Activated B cell treated with CpG ODN at 0.5 μM for 24 hours (primary cell): Measurements from ENCODE around the gene ARHGDIG. TPM values are rescaled to one million over a fixed set of nuclear protein-coding genes. Genes with fewer than 3 reads are reported as not detected.

Experiments used
- ATAC-seq: fragments of 200-7000 bp; cut with Tn5 transposase; one replicate; pipeline ENCODE4 v1.10.0; 2021; ENCODE audit warnings: low read depth, mild to moderate bottlenecking, moderate library complexity
- CTCF ChIA-PET: fragments of 350-600 bp; sonication (Branson Sonifier 250); formaldehyde crosslinking; loops from one replicate; lab custom pipeline; 2021; ENCODE audit warnings: antibody characterized with exemption; lab: Charles Lee
- POLR2A ChIA-PET: fragments of 350-600 bp; sonication (Branson Sonifier 250); formaldehyde crosslinking; loops from one replicate; lab custom pipeline; 2021; ENCODE audit warnings: antibody characterized with exemption; lab: Charles Lee
- DNase-seq: peaks from one replicate; pipeline ENCODE4 v3.0.0; 2022
- H3K27ac Mint-ChIP-seq: one replicate; pipeline ENCODE4 v1.8.0; 2020; ENCODE audit warnings: mixed read lengths
- H3K27me3 Mint-ChIP-seq: one replicate; pipeline ENCODE4 v1.8.0; 2021; ENCODE audit warnings: mixed read lengths
- H3K36me3 Mint-ChIP-seq: one replicate; pipeline ENCODE4 v1.8.0; 2021; ENCODE audit warnings: low read depth, mixed read lengths
- H3K4me1 Mint-ChIP-seq: one replicate; pipeline ENCODE4 v1.8.0; 2021; ENCODE audit warnings: mixed read lengths
- H3K4me3 Mint-ChIP-seq: one replicate; pipeline ENCODE4 v1.8.0; 2020; ENCODE audit warnings: mild to moderate bottlenecking, mixed read lengths
- H3K9me3 Mint-ChIP-seq: one replicate; pipeline ENCODE4 v1.8.0; 2020; ENCODE audit warnings: mixed read lengths
- intact Hi-C: fragments of 100-400 bp; cut with micrococcal nuclease; formaldehyde crosslinking; loops from one replicate; pipeline ENCODE4 v1.15.1; 2024
- total RNA-seq: library from RNA; stranded (reverse); gene quantifications from 2 replicates; pipeline ENCODE4 v1.2.3, GENCODE V29; 2022
- TF ChIP-seq, protein P1 (sequence below): fragments of 200-600 bp; IDR thresholded peaks from one replicate; pipeline ENCODE4 v1.8.0; 2022; ENCODE audit warnings: antibody characterized with exemption, mild to moderate bottlenecking

Gene ARHGDIG
- total RNA-seq, 1 donor from 2014 or later = not detected

GRCh38 chr16:275786-276232 lies 4.6 kb upstream of the ARHGDIG start, which contains the start of gene RGS11:
Gene RGS11, minus strand, starts transcription at chr16:275944. Its CDS starts 33 bp downstream, at chr16:275911.
- Mint-ChIP-seq H3K27me3 (peaks cover 15% of the 10 kb centered on the region), H3K9me3 (no peaks in the 10 kb centered on the region), H3K36me3 (no peaks in the 10 kb centered on the region), H3K4me3 (peak within 1 kb of the TSS; percentile 52), H3K27ac (no peak within 1 kb of the TSS), H3K4me1 (peaks cover 6% of the 10 kb centered on the region)
- TF ChIP-seq, protein P1, sequence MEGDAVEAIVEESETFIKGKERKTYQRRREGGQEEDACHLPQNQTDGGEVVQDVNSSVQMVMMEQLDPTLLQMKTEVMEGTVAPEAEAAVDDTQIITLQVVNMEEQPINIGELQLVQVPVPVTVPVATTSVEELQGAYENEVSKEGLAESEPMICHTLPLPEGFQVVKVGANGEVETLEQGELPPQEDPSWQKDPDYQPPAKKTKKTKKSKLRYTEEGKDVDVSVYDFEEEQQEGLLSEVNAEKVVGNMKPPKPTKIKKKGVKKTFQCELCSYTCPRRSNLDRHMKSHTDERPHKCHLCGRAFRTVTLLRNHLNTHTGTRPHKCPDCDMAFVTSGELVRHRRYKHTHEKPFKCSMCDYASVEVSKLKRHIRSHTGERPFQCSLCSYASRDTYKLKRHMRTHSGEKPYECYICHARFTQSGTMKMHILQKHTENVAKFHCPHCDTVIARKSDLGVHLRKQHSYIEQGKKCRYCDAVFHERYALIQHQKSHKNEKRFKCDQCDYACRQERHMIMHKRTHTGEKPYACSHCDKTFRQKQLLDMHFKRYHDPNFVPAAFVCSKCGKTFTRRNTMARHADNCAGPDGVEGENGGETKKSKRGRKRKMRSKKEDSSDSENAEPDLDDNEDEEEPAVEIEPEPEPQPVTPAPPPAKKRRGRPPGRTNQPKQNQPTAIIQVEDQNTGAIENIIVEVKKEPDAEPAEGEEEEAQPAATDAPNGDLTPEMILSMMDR = no peak
- DNase-seq = no peak
- intact Hi-C loops = no loop called here
- ChIA-PET POLR2A (no interaction called here), CTCF (no interaction called here)
- no peak for ATAC-seq

- CTCF ChIA-PET = no interaction called here
- Mint-ChIP-seq H3K9me3 (no peaks in the 10 kb centered on the region), H3K27me3 (peaks cover 16% of the 10 kb centered on the region), H3K4me3 (peak overlapping the region; percentile 46), H3K36me3 (no peaks in the 10 kb centered on the region), H3K4me1 (peaks cover 6% of the 10 kb centered on the region), H3K27ac (no peak overlapping the region)
- ATAC-seq (no peak), DNase-seq (no peak)
- POLR2A ChIA-PET = interaction anchor here (0.6 kb wide), 1 partner anchor 39 kb away, joined by 3 read pairs; no protein-coding TSS in a partner anchor
- intact Hi-C loops = no loop called here
- TF ChIP-seq, protein P1 = no peak
These were observed 3.8 kb upstream of the ARHGDIG start for GRCh38 chr16:276426-277077.

DNA sequence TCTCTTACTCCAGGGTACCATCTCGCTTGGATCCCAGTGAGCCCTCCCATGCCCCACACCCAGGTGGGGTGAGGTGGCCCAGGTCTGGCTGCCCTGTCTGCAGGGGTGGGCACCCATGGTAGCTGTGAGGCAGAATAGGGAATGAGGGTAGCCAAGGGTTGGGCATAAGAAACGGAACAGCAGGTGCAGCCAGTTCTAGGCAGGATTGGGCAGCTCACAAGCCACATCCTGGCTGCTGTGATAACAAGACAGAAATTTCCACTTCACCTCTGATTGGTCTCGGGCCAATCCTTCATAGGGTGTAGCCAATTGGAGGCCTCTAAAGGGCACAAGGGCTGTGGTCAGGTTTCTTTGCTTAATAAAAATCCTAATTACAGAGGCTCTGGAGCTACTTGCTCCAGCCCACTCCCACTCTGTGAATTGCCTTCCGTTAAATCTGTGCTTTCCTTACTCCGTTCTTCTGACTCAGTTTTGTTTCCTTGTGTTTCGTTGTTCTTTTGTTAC lies 1.5 kb upstream of the ARHGDIG start:
- Mint-ChIP-seq H3K27ac (no peak overlapping the region), H3K4me1 (peaks cover 6% of the 10 kb centered on the region), H3K4me3 (no peak overlapping the region), H3K9me3 (no peaks in the 10 kb centered on the region), H3K27me3 (peaks cover 17% of the 10 kb centered on the region), H3K36me3 (no peaks in the 10 kb centered on the region)
- ATAC-seq (no peak), DNase-seq (no peak)
- intact Hi-C loops = no loop called here
- POLR2A ChIA-PET = no interaction called here
- CTCF ChIA-PET = no interaction called here
- TF ChIP-seq, protein P1 = no peak

- no peak overlapping the region for H3K27ac Mint-ChIP-seq
- peaks cover 14% of the 10 kb centered on the region for H3K27me3 Mint-ChIP-seq
- ATAC-seq (no peak), DNase-seq (no peak)
- TF ChIP-seq, protein P1 = no peak
- no peaks in the 10 kb centered on the region for H3K36me3 Mint-ChIP-seq
- ChIA-PET CTCF (no interaction called here), POLR2A (no interaction called here)
- no peaks in the 10 kb centered on the region for H3K9me3 Mint-ChIP-seq
- no peak overlapping the region for H3K4me3 Mint-ChIP-seq
- peaks cover 6% of the 10 kb centered on the region for H3K4me1 Mint-ChIP-seq
- intact Hi-C loops = no loop called here
These were observed 860 bp upstream of the ARHGDIG start for GRCh38 chr16:279531-279930.

DNA sequence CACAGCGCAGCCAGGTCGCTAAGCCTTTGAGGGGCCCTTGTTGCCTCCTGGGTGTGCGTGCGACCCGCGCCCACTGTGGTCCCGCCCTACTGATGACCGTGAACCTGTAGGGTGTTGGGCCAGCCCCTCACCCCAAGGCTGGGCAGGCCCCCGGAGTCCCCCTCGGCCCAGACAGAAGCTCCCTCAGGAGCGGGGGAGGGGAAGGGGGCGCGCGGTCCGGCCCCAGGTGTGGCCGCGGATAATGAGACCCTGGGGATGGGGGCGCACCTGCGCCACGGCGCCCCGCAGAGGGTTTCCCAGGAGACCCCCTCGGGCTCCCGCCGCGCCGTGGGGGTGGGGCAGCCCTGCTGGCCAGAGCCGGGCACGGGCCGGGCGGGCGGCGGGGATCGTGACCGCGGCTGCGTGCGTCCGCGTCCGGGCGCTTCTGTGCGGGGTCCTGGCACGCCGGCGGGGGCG lies 358 bp upstream of the ARHGDIG start:
- TF ChIP-seq, protein P1 = no peak
- Mint-ChIP-seq H3K27ac (no peak overlapping the region), H3K36me3 (no peaks in the 10 kb centered on the region), H3K4me3 (no peak overlapping the region), H3K27me3 (peaks cover 14% of the 10 kb centered on the region), H3K4me1 (peaks cover 6% of the 10 kb centered on the region), H3K9me3 (no peaks in the 10 kb centered on the region)
- ChIA-PET POLR2A (no interaction called here), CTCF (no interaction called here)
- DNase-seq (no peak), ATAC-seq (no peak)
- intact Hi-C loops = no loop called here
